Mesendoderm (in vitro differentiated cells): Measurements from ENCODE around the gene TLR3.

Source experiments
- DNase-seq: peaks from one replicate; pipeline ENCODE4 v3.0.0; 2013
- H2AK5ac ChIP-seq: 2 replicates; pipeline ENCODE4 v1.6.1; 2013; ENCODE audit warnings: low read length, inconsistent platforms
- H2BK120ac ChIP-seq: 2 replicates; pipeline ENCODE4 v1.6.1; 2013; ENCODE audit warnings: low read depth, mild to moderate bottlenecking, low read length, moderate library complexity, mixed read lengths
- H2BK15ac ChIP-seq: replicated peaks from 2 replicates; pipeline ENCODE4 v1.6.1; 2013; ENCODE audit warnings: low read depth, mild to moderate bottlenecking, moderate library complexity
- H2BK5ac ChIP-seq: 2 replicates; pipeline ENCODE4 v1.6.1; 2013; ENCODE audit warnings: low read length, inconsistent platforms
- H3K18ac ChIP-seq: 2 replicates; pipeline ENCODE4 v1.6.1; 2013; ENCODE audit warnings: mild to moderate bottlenecking, low read length, mixed read lengths
- H3K23ac ChIP-seq: one replicate; pipeline ENCODE4 v1.6.1; 2013; ENCODE audit warnings: low read length
- H3K27ac ChIP-seq: 2 replicates; pipeline ENCODE4 v1.5.1; 2013; ENCODE audit warnings: low read depth, mild to moderate bottlenecking, inconsistent platforms, low read length, moderate library complexity
- H3K27me3 ChIP-seq: 2 replicates; pipeline ENCODE4 v1.6.1; 2013; ENCODE audit warnings: low read length, control low read depth, mild to moderate bottlenecking, inconsistent platforms; ENCODE audit not compliant: insufficient read depth, poor library complexity
- H3K36me3 ChIP-seq: 2 replicates; pipeline ENCODE4 v1.6.1; 2013; ENCODE audit warnings: low read length, inconsistent platforms; ENCODE audit not compliant: control insufficient read depth, insufficient read depth
- H3K4ac ChIP-seq: one replicate; pipeline ENCODE4 v1.6.1; 2013; ENCODE audit warnings: low read depth, mild to moderate bottlenecking, low read length, moderate library complexity
- H3K4me1 ChIP-seq: 2 replicates; pipeline ENCODE4 v1.6.1; 2013; ENCODE audit warnings: low read depth, low read length, inconsistent platforms; ENCODE audit not compliant: control insufficient read depth
- H3K4me2 ChIP-seq: 2 replicates; pipeline ENCODE4 v1.6.1; 2013; ENCODE audit warnings: low read length
- H3K4me3 ChIP-seq: 2 replicates; pipeline ENCODE4 v1.5.1; 2013; ENCODE audit warnings: mild to moderate bottlenecking, low read length
- H3K56ac ChIP-seq: one replicate; pipeline ENCODE4 v1.6.1; 2013; ENCODE audit warnings: low read length
- H3K79me1 ChIP-seq: 2 replicates; pipeline ENCODE4 v1.6.1; 2013; ENCODE audit warnings: low read length, inconsistent platforms
- H3K79me2 ChIP-seq: 2 replicates; pipeline ENCODE4 v1.6.1; 2013; ENCODE audit warnings: mild to moderate bottlenecking, low read length; ENCODE audit not compliant: control insufficient read depth, insufficient read depth
- H3K9ac ChIP-seq: 2 replicates; pipeline ENCODE4 v1.6.1; 2013; ENCODE audit warnings: low read length, inconsistent platforms
- H4K5ac ChIP-seq: one replicate; pipeline ENCODE4 v1.6.1; 2013; ENCODE audit warnings: low read length
- H4K8ac ChIP-seq: one replicate; pipeline ENCODE4 v1.6.1; 2013; ENCODE audit warnings: low read depth, mild to moderate bottlenecking, control low read depth, low read length, moderate library complexity
- WGBS: extraction: QIAGEN DNeasy Blood & Tissue Kit; methylation state at CpG from one replicate; pipeline ENCODE4 v1.1.7; 2013; ENCODE audit warnings: low lambda C conversion rate, missing lambda C conversion rate; ENCODE audit not compliant: insufficient coverage; ENCODE audit errors: extremely low coverage; 5-methylcytosine and 5-hydroxymethylcytosine counted together

TLR3 gene

GRCh38 chr4:186109245-186109644, 40.3 kb downstream of the TLR3 start:
- Histone ChIP-seq H3K27ac (no peak overlapping the region), H3K4me1 (no peaks in the 10 kb centered on the region), H3K4me2 (no peak overlapping the region), H4K8ac (no peak overlapping the region), H3K36me3 (no peaks in the 10 kb centered on the region), H2BK120ac (no peak overlapping the region), H3K4me3 (no peak overlapping the region), H3K79me2 (no peaks in the 10 kb centered on the region), H3K18ac (no peak overlapping the region), H3K4ac (no peak overlapping the region), H2BK15ac (no peak overlapping the region), H3K56ac (no peak overlapping the region), H3K9ac (no peak overlapping the region), H3K27me3 (no peaks in the 10 kb centered on the region), H3K23ac (no peak overlapping the region), H2AK5ac (no peak overlapping the region), H4K5ac (no peak overlapping the region), H3K79me1 (no peaks in the 10 kb centered on the region), H2BK5ac (no peak overlapping the region)
- no CpG with 5 or more reads among the region's 4 CpGs for WGBS
- no peak for DNase-seq

DNA sequence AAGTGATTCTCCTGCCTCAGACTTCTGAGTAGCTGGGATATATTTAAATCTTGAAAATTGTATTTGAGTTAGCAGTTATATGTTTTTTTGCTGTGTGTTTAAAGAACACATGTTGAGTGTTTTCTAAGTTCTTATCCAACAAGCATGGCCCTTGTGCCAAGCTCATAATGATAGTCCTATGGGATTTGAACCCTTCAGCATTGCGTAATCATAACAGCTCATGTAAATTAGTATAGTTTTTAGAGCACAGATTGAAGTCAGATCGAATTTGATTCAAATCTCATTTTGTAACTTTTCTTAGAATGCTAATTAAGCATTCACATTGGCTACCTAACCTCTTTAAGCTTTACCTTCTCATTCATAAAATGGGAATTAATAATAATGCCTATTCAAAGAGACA, 47.7 kb downstream of the TLR3 start:
- no peaks in the 10 kb centered on the region for H3K27me3 ChIP-seq
- H3K79me2 ChIP-seq: no peaks in the 10 kb centered on the region
- no peak overlapping the region for H3K4me3 ChIP-seq
- H2BK120ac ChIP-seq: no peak overlapping the region
- no peak overlapping the region for H2BK15ac ChIP-seq
- no peak overlapping the region for H2BK5ac ChIP-seq
- H4K8ac ChIP-seq: no peak overlapping the region
- H3K56ac ChIP-seq: no peak overlapping the region
- H3K4me1 ChIP-seq: no peaks in the 10 kb centered on the region
- no peak overlapping the region for H3K9ac ChIP-seq
- WGBS: no CpG with 5 or more reads among the region's 2 CpGs
- H3K27ac ChIP-seq: no peak overlapping the region
- DNase-seq: no peak
- H4K5ac ChIP-seq: no peak overlapping the region
- H2AK5ac ChIP-seq: no peak overlapping the region
- H3K4ac ChIP-seq: no peak overlapping the region
- no peaks in the 10 kb centered on the region for H3K79me1 ChIP-seq
- H3K4me2 ChIP-seq: no peak overlapping the region
- no peaks in the 10 kb centered on the region for H3K36me3 ChIP-seq
- H3K23ac ChIP-seq: no peak overlapping the region
- H3K18ac ChIP-seq: no peak overlapping the region

DNA sequence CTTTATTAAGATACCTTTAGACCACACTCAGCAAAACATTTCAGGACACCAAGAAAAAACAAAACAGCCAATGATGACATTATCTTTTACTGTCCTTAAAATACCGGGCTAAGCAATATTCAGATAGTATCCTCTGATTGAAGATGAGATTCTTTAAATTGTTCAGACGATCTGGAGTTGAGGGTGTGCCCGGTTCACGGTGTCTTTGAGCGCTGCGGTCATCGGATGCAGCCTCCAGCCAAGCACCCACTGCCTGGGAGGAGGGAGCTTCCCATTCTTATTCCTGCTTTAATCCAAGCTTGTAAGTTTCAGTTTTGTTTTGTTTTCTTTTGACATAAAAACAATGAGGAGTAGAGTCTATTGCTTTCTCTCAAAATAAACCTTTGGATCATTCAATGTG, 49.6 kb downstream of the TLR3 start:
- Histone ChIP-seq H3K56ac (no peak overlapping the region), H3K27ac (no peak overlapping the region), H3K18ac (no peak overlapping the region), H3K23ac (no peak overlapping the region), H3K4me2 (no peak overlapping the region), H2AK5ac (no peak overlapping the region), H4K8ac (no peak overlapping the region), H3K27me3 (no peaks in the 10 kb centered on the region), H4K5ac (no peak overlapping the region), H3K79me1 (no peaks in the 10 kb centered on the region), H3K4me3 (no peak overlapping the region), H2BK5ac (no peak overlapping the region), H2BK15ac (no peak overlapping the region), H3K9ac (no peak overlapping the region), H3K79me2 (no peaks in the 10 kb centered on the region), H3K4ac (no peak overlapping the region), H3K4me1 (no peaks in the 10 kb centered on the region), H2BK120ac (no peak overlapping the region), H3K36me3 (no peaks in the 10 kb centered on the region)
- no peak for DNase-seq
- no CpG with 5 or more reads among the region's 7 CpGs for WGBS

DNA sequence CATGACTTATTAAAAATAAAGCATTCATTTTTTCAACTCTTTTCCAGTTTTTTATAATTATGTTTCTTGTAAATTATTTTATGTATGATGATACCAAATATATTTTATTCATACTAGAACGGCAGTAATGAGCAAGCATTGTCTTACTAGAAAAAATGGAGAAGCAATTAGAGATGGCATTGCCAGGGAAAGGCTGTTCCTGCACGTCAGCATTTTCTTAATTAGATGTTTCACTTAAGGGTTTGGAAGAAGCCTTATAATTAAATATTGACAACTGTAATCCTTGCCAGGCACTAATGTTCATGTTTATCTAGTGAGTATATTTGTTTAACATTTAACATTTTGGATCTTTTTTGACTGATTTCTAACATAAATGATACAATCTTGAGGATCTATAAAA, 52.1 kb downstream of the TLR3 start:
- no peak overlapping the region for H3K9ac ChIP-seq
- no peak overlapping the region for H3K4ac ChIP-seq
- H3K79me1 ChIP-seq: no peaks in the 10 kb centered on the region
- no CpG with 5 or more reads among the region's 2 CpGs for WGBS
- H3K4me3 ChIP-seq: no peak overlapping the region
- H3K18ac ChIP-seq: no peak overlapping the region
- no peak overlapping the region for H4K5ac ChIP-seq
- no peak overlapping the region for H3K27ac ChIP-seq
- H3K27me3 ChIP-seq: no peaks in the 10 kb centered on the region
- H2BK15ac ChIP-seq: no peak overlapping the region
- no peaks in the 10 kb centered on the region for H3K79me2 ChIP-seq
- H2BK5ac ChIP-seq: no peak overlapping the region
- no peak overlapping the region for H2AK5ac ChIP-seq
- no peak overlapping the region for H3K56ac ChIP-seq
- no peak overlapping the region for H3K23ac ChIP-seq
- H2BK120ac ChIP-seq: no peak overlapping the region
- H3K36me3 ChIP-seq: no peaks in the 10 kb centered on the region
- H3K4me1 ChIP-seq: no peaks in the 10 kb centered on the region
- H4K8ac ChIP-seq: no peak overlapping the region
- no peak for DNase-seq
- no peak overlapping the region for H3K4me2 ChIP-seq

DNA sequence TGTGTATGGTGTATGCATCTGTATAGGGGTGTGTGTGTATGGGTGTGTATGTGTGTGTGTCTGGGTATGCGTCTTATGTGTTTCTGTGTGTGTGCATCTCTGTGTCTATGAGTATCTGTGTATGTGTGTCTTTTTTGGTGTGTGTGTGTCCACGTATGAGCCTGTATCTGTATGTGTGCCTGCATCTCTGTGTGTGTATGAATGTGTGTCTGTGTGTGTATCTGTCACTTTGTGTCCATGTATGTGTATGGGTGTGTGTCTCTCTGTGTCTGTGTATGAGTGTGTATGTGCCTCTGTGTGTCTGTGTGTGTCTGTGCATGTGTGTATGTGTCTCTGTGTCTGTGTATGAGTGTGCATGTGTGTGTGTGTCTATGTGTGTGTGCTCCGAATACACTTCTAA, 59.9 kb downstream of the TLR3 start:
- Histone ChIP-seq H3K4me1 (no peaks in the 10 kb centered on the region), H3K27ac (no peak overlapping the region), H3K79me2 (no peaks in the 10 kb centered on the region), H3K9ac (no peak overlapping the region), H3K56ac (no peak overlapping the region), H2BK120ac (no peak overlapping the region), H3K27me3 (no peaks in the 10 kb centered on the region), H3K18ac (no peak overlapping the region), H3K4me3 (no peak overlapping the region), H4K8ac (no peak overlapping the region), H3K36me3 (no peaks in the 10 kb centered on the region), H2BK15ac (no peak overlapping the region), H4K5ac (no peak overlapping the region), H2BK5ac (no peak overlapping the region), H2AK5ac (no peak overlapping the region), H3K23ac (no peak overlapping the region), H3K4ac (no peak overlapping the region), H3K4me2 (no peak overlapping the region), H3K79me1 (no peaks in the 10 kb centered on the region)
- no CpG with 5 or more reads among the region's 3 CpGs for WGBS
- no peak for DNase-seq

GRCh38 chr4:186131935-186132334, 63.0 kb downstream of the TLR3 start:
- H3K56ac ChIP-seq: no peak overlapping the region
- H3K4ac ChIP-seq: no peak overlapping the region
- H3K9ac ChIP-seq: no peak overlapping the region
- H4K8ac ChIP-seq: no peak overlapping the region
- H3K4me3 ChIP-seq: no peak overlapping the region
- H3K36me3 ChIP-seq: no peaks in the 10 kb centered on the region
- H3K27ac ChIP-seq: no peak overlapping the region
- no peak overlapping the region for H2BK15ac ChIP-seq
- no peak overlapping the region for H3K4me2 ChIP-seq
- H3K23ac ChIP-seq: no peak overlapping the region
- DNase-seq: no peak
- no CpG with 5 or more reads among the region's 2 CpGs for WGBS
- no peak overlapping the region for H3K18ac ChIP-seq
- no peak overlapping the region for H2BK5ac ChIP-seq
- H3K79me1 ChIP-seq: no peaks in the 10 kb centered on the region
- H4K5ac ChIP-seq: no peak overlapping the region
- no peaks in the 10 kb centered on the region for H3K27me3 ChIP-seq
- H2AK5ac ChIP-seq: no peak overlapping the region
- no peaks in the 10 kb centered on the region for H3K79me2 ChIP-seq
- H3K4me1 ChIP-seq: no peaks in the 10 kb centered on the region
- no peak overlapping the region for H2BK120ac ChIP-seq
